ENCODE measurements around the gene PCDHGB6.
"Not testable (repeated sequence)": the region's sequence is repeated elsewhere in the genome, so short reads cannot be mapped to it uniquely, and the experiment has no call there.

The PCDHGB6 gene

GRCh38 chr5:141430332-141431113, 22.7 kb downstream of the PCDHGB6 start, which contains the start of gene PCDHGA12:
PCDHGA12 (plus strand) TSS chr5:141430507; CDS start chr5:141430760, 253 bp downstream.
- H3K4me3 ChIP-seq (ENCODE audit: low read depth, low read length) = peak within 1 kb of the TSS; percentile 49
- DNase-seq (ENCODE audit: low read depth, low spot score) = peak; percentile 52
- peak; percentile 38 for TF ChIP-seq CTCF (IDR thresholded peaks at IDR 0.05; ENCODE audit: insufficient read depth, low read length, missing control alignments)
- CTCF ChIA-PET = interaction anchor here (0.6 to 9.2 kb wide), 45 partner anchors 9 to 160 kb away, joined by 3 to 196 read pairs (median 5); partner anchors contain the start of genes PCDHGA10, PCDHGA11, PCDHGA2 and PCDHGA5
- POLR2A ChIA-PET = interaction anchor here (1.2 to 1.6 kb wide), 5 partner anchors 45 to 127 kb away, joined by 3 to 11 read pairs (median 4); partner anchors contain the start of gene PCDHGC3

DNA sequence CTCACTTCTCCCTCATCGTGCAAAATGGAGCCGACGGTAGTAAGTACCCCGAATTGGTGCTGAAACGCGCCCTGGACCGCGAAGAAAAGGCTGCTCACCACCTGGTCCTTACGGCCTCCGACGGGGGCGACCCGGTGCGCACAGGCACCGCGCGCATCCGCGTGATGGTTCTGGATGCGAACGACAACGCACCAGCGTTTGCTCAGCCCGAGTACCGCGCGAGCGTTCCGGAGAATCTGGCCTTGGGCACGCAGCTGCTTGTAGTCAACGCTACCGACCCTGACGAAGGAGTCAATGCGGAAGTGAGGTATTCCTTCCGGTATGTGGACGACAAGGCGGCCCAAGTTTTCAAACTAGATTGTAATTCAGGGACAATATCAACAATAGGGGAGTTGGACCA, 23.5 kb downstream of the PCDHGB6 start:
- ChIA-PET CTCF (interaction anchor here (1.2 to 9.2 kb wide), 25 partner anchors 8 to 137 kb away, joined by 3 to 196 read pairs (median 7); partner anchors contain the start of genes PCDHGA10, PCDHGA11, PCDHGA2 and PCDHGB3), POLR2A (interaction anchor here (1.6 kb wide), 1 partner anchor 126 kb away, joined by 11 read pairs; no protein-coding TSS in a partner anchor)
- TF ChIP-seq CTCF (IDR thresholded peaks at IDR 0.05; ENCODE audit: insufficient read depth, low read length, missing control alignments) = no peak
- no peak for DNase-seq (ENCODE audit: low read depth, low spot score)
- peak overlapping the region; percentile 38 for H3K4me3 ChIP-seq (ENCODE audit: low read depth, low read length)

GRCh38 chr5:141432308-141432707, 24.5 kb downstream of the PCDHGB6 start:
- H3K4me3 ChIP-seq (ENCODE audit: low read depth, low read length); DNase-seq (ENCODE audit: low read depth, low spot score); POLR2A ChIA-PET: not testable (repeated sequence)
- CTCF ChIA-PET = interaction anchor here (1.1 to 9.2 kb wide), 7 partner anchors 11 to 126 kb away, joined by 3 to 196 read pairs (median 24); partner anchors contain the start of genes PCDHGA10, PCDHGA11, PCDHGB3 and PCDHGB7

DNA sequence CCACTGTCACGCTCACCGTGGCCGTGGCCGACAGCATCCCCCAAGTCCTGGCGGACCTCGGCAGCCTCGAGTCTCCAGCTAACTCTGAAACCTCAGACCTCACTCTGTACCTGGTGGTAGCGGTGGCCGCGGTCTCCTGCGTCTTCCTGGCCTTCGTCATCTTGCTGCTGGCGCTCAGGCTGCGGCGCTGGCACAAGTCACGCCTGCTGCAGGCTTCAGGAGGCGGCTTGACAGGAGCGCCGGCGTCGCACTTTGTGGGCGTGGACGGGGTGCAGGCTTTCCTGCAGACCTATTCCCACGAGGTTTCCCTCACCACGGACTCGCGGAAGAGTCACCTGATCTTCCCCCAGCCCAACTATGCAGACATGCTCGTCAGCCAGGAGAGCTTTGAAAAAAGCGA, 24.9 kb downstream of the PCDHGB6 start:
- POLR2A ChIA-PET = interaction anchor here (0.7 kb wide), 1 partner anchor 83 kb away, joined by 3 read pairs; no protein-coding TSS in a partner anchor
- DNase-seq (ENCODE audit: low read depth, low spot score); H3K4me3 ChIP-seq (ENCODE audit: low read depth, low read length): not testable (repeated sequence)
- CTCF ChIA-PET = interaction anchor here (1.1 to 9.2 kb wide), 5 partner anchors 11 to 126 kb away, joined by 3 to 196 read pairs (median 82); partner anchors contain the start of genes PCDHGA10, PCDHGA11 and PCDHGB7

GRCh38 chr5:141434006-141434405, 26.2 kb downstream of the PCDHGB6 start:
- no peak for DNase-seq (ENCODE audit: low read depth, low spot score)
- H3K4me3 ChIP-seq (ENCODE audit: low read depth, low read length) = no peak overlapping the region
- POLR2A ChIA-PET = no interaction called here
- TF ChIP-seq CTCF (IDR thresholded peaks at IDR 0.05; ENCODE audit: insufficient read depth, low read length, missing control alignments) = no peak
- CTCF ChIA-PET = interaction anchor here (0.9 to 9.2 kb wide), 7 partner anchors 12 to 130 kb away, joined by 3 to 196 read pairs (median 4); partner anchors contain the start of genes PCDHGA10, PCDHGA11 and PCDHGB7

DNA sequence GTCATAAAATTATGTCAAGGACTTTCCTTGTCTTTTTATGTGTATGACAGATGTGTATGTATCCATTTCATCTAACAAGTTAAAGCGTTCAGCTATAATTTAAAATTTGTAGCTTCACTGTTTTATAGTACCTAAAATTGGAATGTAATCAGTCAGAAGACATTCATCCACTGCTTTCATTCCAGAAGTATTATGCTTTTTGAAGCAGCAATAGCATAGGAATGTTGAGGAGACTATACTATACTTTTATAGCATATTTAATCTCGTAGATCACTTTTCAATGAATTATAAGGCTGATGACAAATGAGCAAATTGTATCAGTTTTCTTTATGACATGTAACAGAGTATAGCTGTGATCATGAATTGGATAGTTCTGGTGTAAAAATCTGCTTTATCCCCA, 29.4 kb downstream of the PCDHGB6 start:
- ChIA-PET CTCF (interaction anchor here (1.0 to 5.0 kb wide), 10 partner anchors 10 to 127 kb away, joined by 3 to 35 read pairs (median 4); partner anchors contain the start of gene PCDHGA11), POLR2A (interaction anchor here (0.9 to 1.2 kb wide), 3 partner anchors 39 to 84 kb away, joined by 4 to 6 read pairs (median 5); partner anchors contain the start of genes PCDHGC3 and PCDHGC5)
- no peak overlapping the region for H3K4me3 ChIP-seq (ENCODE audit: low read depth, low read length)
- TF ChIP-seq CTCF (IDR thresholded peaks at IDR 0.05; ENCODE audit: insufficient read depth, low read length, missing control alignments) = no peak
- DNase-seq (ENCODE audit: low read depth, low spot score) = no peak
